HG02970 (cell line): ENCODE results near the gene TCP11L2.
"Not testable (repeated sequence)": the region's sequence is repeated elsewhere in the genome, so short reads cannot be mapped to it uniquely, and the experiment has no call there.

Experiments
- ATAC-seq: cut with Tn5 transposase; IDR thresholded peaks from one replicate; pipeline ENCODE4 v1.9.1; 2021; ENCODE audit warnings: mild to moderate bottlenecking, moderate library complexity, moderate number of reproducible peaks; ENCODE audit not compliant: unreplicated experiment, low FRiP score

TCP11L2 gene

GRCh38 chr12:106282457-106283097 lies 20.0 kb upstream of the TCP11L2 start:
- ATAC-seq, result no peak

- ATAC-seq, result no peak
Measured at GRCh38 chr12:106284358-106285105, 18.0 kb upstream of the TCP11L2 start.

DNA sequence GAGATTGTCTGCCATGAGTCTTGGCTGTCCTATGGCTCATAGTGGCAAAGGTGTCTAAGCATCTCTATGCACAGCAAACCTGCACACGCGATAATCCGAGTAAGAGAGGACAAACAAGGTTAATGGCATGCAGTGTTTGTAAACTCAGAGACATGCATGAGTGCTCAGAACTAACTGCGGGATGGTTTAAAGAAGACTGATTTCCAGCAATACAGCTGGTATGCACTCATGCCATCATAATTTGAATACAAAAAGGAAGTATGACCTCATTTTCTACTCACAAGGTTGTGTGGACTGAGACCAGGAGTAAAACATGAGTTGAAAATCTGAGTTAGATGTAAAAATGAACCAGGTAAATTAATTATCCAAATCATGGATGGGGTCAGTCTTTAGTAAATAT lies 16.6 kb upstream of the TCP11L2 start:
- no peak for ATAC-seq

DNA sequence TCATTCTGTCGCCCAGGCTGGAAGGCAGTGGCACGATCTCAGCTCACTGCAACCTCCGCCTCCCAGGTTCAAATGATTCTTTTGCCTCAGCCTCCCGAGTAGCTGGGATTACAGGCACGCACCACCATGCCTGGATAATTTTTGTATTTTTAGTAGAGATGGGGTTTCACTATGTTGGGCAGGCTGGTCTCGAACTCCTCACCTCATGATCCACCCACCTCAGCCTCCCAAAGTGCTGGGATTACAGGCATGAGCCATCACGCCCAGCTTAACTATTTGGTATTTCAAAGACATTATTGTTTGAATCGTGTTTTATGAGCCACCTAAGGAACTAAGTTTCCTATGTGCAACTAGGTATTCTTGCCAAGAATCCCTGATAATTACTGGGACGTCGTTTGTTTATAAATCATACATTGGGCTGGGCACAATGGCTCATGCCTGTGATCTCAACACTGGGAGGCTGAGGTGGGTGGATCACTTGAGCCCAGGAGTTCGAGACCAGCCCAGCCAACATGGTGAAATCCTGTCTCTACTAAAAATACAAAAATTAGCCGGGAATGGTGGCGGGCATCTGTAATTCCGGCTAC lies 15.9 kb upstream of the TCP11L2 start:
- ATAC-seq, result not testable (repeated sequence)

DNA sequence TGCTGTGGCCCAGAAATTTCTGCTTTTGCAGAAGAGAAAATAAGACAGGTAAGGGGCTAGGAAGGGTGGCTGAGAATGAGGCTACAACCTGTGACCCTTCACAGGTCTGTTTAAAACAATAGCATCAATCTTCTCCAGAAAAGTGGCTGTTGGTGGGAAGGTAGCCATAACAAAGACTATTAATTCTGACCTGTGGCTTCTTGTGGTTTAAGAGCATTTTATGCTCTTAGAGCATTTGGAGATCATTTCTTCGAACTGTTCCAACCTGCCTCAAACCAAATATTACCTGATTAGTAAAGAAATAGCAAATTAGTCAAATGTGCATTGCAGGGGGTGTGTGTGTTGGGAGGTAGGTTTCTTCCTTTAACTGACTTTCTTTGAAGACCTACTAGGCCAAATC lies 15.2 kb upstream of the TCP11L2 start:
- ATAC-seq, result no peak

DNA sequence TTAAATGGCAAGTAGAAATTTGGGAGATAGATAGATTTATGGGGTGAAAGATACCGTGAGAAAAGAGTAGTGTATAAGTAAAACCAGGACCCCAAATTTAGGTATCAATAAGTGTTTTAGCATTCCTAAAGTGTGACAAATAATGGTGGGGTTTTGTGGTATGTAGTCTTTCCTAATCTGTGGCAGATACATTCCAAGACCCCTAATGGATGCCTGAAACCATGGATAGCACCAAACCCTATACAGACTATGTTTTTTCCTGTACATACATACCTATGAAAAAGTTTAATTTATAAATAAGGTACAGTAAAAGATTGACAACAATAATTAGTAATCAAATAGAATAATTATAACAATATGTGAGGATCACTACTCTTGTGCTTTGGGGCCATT lies 14.4 kb upstream of the TCP11L2 start:
- ATAC-seq, result no peak

DNA sequence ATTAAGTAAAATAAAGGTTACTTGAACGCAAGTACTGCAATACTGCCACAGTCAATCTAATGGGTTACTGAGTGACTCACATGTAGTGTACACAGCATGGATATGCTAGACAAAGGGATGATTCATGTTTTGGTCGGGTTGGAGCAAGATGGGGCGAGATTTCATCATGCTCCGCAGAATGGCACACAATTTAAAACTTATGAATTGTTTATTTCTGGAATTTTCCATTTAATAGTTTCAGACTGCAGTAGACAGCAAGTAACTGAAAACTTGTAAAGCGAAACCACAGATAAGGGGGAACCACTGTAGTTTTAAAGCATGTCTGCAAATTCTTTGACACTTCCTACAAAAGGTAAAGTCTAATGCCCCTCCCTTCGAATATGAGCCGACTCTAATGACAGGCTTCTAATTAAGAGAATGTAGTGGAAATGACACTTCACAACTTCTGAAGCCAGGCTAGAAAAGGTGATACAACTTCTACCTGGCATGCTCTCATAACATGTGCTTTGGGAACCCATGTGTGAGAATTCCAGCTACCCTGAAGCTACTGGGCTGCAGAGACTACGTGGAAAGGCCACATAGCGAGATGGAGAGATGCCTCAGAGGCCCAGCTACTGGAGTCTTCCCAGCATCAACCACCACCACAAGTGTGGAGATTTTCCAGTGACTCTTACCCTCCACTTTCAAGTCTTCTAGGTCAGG lies 13.9 kb upstream of the TCP11L2 start:
- no peak for ATAC-seq

DNA sequence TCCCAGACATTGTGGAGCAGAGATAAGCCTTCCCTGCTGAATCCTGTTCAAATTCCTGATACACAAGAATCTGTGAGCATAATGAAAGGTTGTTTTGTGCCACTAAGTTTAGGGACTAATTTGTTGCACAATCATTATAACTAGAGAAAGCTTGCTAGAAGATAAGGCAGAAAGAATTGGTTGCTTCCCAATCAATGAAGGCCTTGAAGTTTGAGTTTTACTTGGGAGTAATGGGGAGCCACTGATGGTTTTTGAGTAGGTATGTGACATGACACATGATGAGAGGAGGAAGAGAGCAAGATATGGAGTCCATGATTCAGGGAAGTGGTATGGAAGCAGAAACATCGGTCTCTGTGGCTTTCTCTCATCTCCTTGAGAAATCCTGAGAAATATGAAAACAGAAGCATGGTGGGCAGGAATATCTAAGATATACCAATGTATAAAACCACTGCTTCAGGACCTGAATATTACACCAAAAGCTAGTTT lies 13.3 kb upstream of the TCP11L2 start:
- ATAC-seq, result no peak

- ATAC-seq, result no peak
Measured at GRCh38 chr12:106290666-106291065, 11.9 kb upstream of the TCP11L2 start.

- ATAC-seq, result no peak
Measured at GRCh38 chr12:106291342-106291741, 11.2 kb upstream of the TCP11L2 start.

- ATAC-seq, result no peak
Measured at GRCh38 chr12:106292339-106292738, 10.2 kb upstream of the TCP11L2 start.

DNA sequence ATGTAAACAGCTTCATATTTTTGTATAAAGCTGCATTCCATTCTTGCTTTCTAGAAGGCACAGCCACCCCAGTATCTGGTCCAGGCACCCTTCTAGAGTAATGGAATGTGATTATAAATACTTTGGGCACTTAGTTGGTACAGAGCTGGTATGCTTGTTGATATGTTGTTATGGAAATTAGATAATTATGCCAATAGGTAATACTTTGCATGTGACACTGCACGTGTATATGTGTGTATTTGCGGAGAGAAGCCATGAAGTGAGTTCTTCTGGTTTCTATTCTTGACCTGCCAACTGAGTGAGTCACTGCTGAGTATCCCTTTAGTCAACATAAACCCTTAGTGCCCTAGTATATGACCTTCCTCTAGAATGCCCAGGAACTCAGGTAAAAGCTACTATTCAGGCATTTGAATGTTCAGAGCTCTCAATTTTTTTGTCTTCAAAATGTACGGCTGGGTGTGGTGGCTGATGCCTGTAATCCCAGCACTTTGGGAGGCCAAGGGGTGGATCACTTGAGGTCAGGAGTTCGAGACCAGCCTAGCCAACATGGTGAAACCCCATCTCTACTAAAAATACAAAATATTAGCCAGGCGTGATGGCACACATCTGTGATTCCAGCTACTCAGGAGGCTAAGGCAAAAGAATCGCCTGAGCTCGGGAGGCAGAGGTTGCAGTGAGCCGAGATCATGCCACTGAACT lies 6.2 kb upstream of the TCP11L2 start:
- no peak for ATAC-seq

- ATAC-seq, result no peak
Measured at GRCh38 chr12:106297075-106297474, 5.5 kb upstream of the TCP11L2 start.

GRCh38 chr12:106297681-106298080 lies 4.9 kb upstream of the TCP11L2 start:
- ATAC-seq, result no peak

DNA sequence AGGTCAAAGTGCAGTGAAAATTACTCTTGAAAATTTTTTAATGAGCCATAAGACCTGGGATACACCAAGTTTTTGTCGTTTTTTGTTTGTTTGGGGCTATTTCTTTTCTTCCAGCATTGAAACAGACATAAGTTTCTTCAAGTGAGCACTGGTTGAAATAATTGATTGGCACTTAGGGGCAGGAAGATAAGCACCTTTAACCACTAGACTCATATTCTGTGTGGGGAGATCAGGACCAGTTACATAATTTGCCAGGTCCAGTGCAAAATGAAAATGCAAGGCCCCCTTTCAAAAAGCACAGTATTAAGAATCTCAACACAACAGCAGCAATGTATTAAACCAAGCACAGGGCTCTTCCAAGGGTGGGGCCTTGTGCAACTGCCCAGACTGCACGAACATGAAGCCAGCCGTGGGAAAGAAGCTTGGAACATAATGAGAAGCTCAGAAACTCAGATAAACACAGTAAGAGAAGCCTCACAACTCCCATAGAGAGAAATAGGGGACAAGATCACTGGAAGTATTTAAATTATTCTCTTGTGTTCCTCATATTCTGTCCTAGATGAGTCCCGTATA lies 3.2 kb upstream of the TCP11L2 start:
- no peak for ATAC-seq

GRCh38 chr12:106300761-106301160 lies 1.8 kb upstream of the TCP11L2 start:
- no peak for ATAC-seq

DNA sequence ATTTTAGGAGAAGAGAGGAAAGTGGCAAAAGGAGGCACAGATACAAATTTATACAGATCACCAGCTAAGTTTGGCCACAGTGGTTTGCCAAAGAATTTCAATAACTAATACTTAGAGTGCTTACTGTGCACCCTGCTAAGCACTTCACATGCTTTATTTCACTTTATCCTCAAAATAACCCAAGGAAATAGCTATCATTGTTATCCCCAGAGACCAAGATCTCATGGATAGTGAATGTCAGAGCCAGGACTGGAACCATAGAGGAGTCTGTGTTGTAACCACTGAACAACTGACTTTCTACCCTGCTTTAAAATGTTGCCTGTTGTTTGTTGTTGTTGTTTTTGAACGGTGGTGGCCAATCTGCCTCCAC lies 1.3 kb upstream of the TCP11L2 start:
- no peak for ATAC-seq

DNA sequence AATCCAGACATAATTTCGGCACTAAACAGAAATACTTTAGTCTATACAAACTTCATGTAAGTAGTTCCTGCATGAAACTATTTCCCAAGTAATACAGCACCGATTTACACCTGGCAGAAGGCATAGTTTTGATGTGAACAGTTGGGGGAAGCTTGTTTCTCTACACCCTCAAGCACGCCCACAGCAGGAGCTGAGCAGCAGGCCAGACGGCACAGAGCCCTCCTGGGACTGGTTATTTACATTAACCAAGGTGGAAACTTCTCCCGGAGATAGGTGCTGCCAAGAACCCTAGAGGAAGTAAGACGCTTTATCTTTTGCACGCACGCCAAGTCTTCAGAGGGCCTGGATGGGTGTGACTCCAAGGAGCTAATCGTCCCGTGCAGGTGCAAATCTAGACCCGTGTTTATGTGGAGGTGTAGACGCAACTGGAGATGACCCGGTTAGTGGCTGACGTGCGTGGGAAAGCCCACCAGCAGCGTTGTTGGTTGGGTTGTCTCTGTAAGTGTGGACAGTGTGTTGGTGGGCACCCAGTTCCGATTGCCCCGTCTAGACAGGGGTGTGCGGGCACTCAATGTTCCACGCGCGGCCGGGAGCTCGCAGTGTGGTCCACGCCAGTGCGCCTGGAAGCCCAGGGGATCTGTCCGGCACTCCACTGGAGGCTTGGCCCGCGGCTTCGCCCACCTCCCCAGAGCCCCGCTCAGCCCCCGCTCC lies 767 bp upstream of the TCP11L2 start:
- ATAC-seq, result peak; percentile 44

- ATAC-seq, result no peak
Measured at GRCh38 chr12:106303202-106303820, 778 bp downstream of the TCP11L2 start.
